NCI-H1694 (cell line): ENCODE data around the gene MTMR6.

Experiments used
- DNase-seq: peaks from one replicate; lab custom pipeline; 2025; lab: John Stamatoyannopoulos, UW

MTMR6 gene

DNA sequence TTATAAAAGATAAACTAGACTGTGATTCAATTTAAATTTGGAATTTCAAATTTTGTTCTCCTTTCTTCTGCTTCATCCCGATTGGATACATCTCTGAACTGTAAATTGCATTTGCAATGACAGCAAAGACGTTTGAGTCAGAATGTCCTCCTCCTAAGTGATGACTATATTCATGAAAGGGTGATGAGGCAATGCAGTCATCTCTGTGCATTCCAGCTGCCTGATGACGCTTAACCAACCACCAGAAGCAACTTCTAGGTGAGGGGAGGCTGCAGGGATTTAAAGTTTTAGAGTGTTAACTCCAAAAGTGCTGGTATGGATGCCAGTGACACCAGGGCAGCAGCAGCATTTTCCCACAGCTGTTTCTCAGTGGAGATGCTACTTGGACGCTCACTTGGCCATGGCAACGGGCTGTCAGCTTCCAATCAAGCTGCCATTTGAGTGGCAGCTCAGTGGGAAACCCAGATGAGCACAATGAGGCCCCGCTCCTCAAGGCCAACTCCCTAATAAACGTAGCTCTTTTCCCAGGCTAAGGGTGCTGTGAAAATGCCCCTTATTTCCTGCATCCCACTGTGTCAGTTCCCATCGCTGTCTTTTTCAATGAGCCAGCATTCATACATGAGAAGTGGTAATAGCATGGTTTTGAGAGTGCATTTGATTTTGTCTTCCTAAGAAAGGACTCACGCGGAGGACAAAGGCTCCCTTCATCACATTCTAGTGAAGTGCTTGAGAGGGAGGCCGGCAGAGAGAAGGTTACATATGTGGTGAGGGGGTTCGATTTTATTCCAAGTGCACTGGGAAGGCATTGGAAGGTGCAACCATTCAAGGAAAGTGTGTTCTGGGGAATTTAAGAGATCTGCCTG lies 70.0 kb downstream of the MTMR6 start:
- DNase-seq: no peak

GRCh38 chr13:25215253-25215575 lies 72.1 kb downstream of the MTMR6 start:
- no peak for DNase-seq

GRCh38 chr13:25214491-25215252 lies 72.6 kb downstream of the MTMR6 start:
- DNase-seq: no peak

DNA sequence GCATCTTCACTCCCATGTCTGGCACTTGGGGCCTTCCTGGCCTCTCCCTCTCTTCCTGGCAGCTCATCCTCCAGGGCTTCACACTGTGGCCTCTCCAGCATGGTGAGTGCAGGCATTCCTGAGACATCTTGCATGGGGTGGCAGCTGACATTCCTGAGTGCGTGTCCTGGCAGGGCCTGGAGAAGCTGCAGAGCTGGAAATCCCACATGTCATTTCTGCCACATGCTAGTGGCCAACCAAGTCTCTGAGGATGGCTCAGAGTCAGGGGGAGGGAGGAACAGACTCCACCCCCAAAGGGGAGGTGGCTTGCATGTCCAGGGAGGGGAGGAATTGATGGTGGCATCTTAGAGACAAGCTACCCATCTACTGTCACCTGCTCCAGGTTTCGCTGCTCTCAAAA lies 73.6 kb downstream of the MTMR6 start:
- no peak for DNase-seq

DNA sequence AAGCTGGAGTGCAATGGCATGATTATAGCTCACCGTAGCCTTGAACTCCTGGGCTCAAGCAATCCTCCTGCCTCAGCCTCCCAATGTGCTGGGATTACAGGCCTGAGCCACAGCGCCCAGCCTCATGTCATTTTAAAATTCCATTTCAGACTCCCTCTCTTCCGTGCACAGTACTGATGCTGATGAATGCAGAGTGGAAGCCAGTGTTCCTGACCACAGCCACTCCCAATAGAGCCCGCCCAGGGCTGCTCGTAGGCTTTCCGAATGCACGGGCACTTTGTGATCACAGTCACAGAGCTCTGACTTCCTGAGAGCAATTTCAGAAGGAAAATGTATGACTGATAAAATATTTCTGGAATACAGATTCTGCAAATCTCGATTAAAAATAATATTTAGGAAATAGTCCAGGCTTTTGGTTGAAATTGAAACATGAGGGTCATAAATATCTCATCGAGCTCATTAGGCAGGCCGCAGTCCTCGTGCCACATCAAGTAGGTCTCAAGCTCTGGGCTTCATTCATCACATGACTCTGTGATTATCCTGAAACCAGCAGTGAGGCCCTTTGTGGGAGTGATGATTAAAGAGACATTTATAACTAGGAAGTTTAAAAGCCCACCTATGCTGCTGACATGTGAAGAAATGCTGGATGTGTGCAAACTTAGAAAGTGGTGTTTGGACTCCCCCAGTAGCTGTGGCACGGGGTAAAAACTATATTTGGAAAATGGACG lies 76.3 kb downstream of the MTMR6 start:
- DNase-seq: no peak

- DNase-seq: no peak
Observed at GRCh38 chr13:25207291-25207810, 79.9 kb downstream of the MTMR6 start.

DNA sequence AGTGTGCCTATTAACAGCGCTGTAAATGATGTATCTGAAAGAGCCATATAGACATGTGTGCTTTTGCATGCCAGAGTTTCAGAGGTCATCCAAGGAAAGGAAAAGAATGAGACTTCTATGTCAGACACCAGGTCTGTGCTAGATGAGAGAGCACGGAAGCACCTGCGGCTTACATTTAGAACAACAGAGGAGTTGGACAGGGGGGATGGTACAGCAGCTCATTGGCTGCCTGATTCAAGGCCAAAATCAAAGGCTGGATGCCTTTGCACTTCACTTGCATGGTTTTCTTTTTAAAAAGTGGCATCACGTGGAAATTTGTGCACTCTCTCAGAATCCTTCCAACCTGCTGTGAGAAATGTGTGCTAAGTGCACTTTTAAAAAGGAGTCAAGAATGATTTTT lies 82.4 kb downstream of the MTMR6 start:
- DNase-seq: no peak

GRCh38 chr13:25203127-25203740 lies 84.1 kb downstream of the MTMR6 start:
- DNase-seq: no peak

DNA sequence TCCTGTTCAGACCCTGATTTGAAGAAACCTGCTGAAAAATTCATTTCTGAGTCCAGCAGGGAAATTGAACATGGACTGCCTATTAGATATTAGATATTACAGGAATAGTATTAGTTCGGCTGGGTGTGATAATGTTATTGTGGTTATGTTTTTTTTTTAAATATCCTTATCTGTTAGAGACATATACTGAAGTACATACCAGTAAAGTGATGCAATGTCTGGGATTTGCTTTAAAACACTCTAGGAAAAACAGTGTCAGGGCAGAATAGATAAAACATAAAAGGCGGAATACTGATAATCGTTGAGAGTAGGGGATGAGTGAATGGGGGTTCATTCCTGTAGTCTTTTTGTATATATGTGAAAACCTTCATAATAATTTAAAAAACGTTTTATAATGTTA lies 86.5 kb downstream of the MTMR6 start:
- DNase-seq: no peak

DNA sequence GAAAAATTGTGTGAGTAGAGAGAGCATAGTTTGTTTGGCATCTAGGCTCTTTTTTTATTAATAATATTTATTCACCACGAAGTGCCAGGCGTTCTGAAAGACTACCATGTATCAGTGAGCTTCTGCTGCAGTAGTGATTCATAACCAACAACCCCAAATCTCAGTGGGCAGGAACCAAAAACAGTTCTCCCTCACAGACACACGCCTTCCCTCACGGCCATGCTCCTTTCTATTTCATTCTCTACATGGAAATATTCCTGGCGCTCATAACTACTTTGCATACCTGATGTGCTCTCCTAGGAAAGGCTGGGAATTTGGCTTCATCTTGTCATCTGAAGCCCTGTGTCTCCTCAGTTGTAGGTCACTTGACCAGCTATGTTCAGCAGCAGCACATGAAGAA lies 88.6 kb downstream of the MTMR6 start:
- DNase-seq: no peak

DNA sequence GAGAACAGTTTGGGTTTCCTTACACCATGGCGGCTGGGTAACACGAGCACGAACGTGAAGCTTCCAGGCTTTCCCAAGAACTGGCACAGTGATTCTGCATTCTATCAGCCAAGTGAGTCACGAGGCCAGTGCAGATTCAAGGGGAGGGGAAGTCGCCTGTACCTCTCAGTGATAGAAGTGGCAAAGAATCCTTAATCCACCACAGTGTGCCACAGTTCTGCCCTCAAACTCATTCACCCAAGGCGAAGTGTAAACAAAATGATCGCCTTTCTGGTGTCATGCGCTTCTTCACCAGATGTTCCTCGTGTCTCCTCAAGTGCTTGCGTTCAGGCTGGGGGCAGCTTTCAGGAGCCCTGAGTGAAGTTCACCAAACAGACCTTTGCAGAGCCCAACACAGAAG lies 90.3 kb downstream of the MTMR6 start:
- no peak for DNase-seq
